ENCODE results near the gene STAG3. TPM values are rescaled to one million over a fixed set of nuclear protein-coding genes. Genes with fewer than 3 reads are reported as not detected.

STAG3 gene
- total and polyA plus RNA-seq, 7 experiments from 2014 or later: 2.4 to 24.6 (median 9.0) TPM

- Mint-ChIP-seq H3K36me3 (peaks cover 0 to 29% (median 15%) of the 10 kb centered on the region in 5 donors), H3K4me1 (peaks cover 53 to 79% (median 68%) of the 10 kb centered on the region in 7 donors), H3K27ac (peak overlapping the region in 4 of 9 donors; percentile 52 to 86 (median 71)), H3K4me3 (peak overlapping the region in 5 of 10 donors; percentile 2 to 90 (median 84)), H3K27me3 (no peaks in the 10 kb centered on the region), H3K9me3 (no peaks in the 10 kb centered on the region)
- no peaks in the 10 kb centered on the region for H3K9me3 ChIP-seq (ENCODE audit: control insufficient read depth in 2 of 3, low read length in 3 of 3)
- H3K4me1 ChIP-seq (ENCODE audit: control insufficient read depth in 2 of 2, insufficient read depth in 2 of 2, low read length in 2 of 2): peaks cover 14 to 41% of the 10 kb centered on the region in 2 donors
- peak overlapping the region; percentile 48 for H3K27ac ChIP-seq (ENCODE audit: low read depth, low read length)
- ChIA-PET POLR2A (interaction anchor here (0.6 to 23.1 kb wide), 4 partner anchors 8 to 67 kb away, joined by 3 to 383 read pairs (median 164); partner anchors contain the start of genes GAL3ST4, GPC2, STAG3 and TRAPPC14), CTCF (interaction anchor here (0.9 to 4.8 kb wide), 3 partner anchors 12 to 35 kb away, joined by 3 to 16 read pairs (median 4); partner anchors contain the start of gene GAL3ST4)
- no peak overlapping the region for H3K4me3 ChIP-seq (ENCODE audit: low read length)
- no peak for ATAC-seq
- DNase-seq: no peak
- H3K27me3 ChIP-seq (ENCODE audit: control insufficient read depth in 2 of 2, insufficient read depth in 2 of 2, low read length in 2 of 2): no peaks in the 10 kb centered on the region
- intact Hi-C loops (cut with micrococcal nuclease): no loop called here
- H3K36me3 ChIP-seq (ENCODE audit: control insufficient read depth in 2 of 3, insufficient read depth in 3 of 3, low read length in 3 of 3): peaks cover 0 to 53% (median 16%) of the 10 kb centered on the region in 3 experiments
Measured at GRCh38 chr7:100154651-100155491, 22.8 kb upstream of the STAG3 start.

- ATAC-seq (no peak), DNase-seq (no peak)
- no peaks in the 10 kb centered on the region for H3K9me3 ChIP-seq (ENCODE audit: control insufficient read depth in 2 of 3, low read length in 3 of 3)
- H3K9me3 Mint-ChIP-seq: no peaks in the 10 kb centered on the region
- H3K27ac ChIP-seq (ENCODE audit: low read depth, low read length): peak overlapping the region; percentile 88
- peaks cover 0 to 24% (median 9%) of the 10 kb centered on the region in 5 donors for H3K36me3 Mint-ChIP-seq
- H3K36me3 ChIP-seq (ENCODE audit: control insufficient read depth in 2 of 3, insufficient read depth in 3 of 3, low read length in 3 of 3): peaks cover 0 to 53% (median 16%) of the 10 kb centered on the region in 3 experiments
- no peaks in the 10 kb centered on the region for H3K27me3 Mint-ChIP-seq
- ChIA-PET CTCF (interaction anchor here (0.9 to 4.8 kb wide), 5 partner anchors 12 to 62 kb away, joined by 3 to 16 read pairs (median 4); partner anchors contain the start of genes GAL3ST4, GPC2 and STAG3), POLR2A (interaction anchor here (1.7 to 23.1 kb wide), 4 partner anchors 5 to 55 kb away, joined by 5 to 383 read pairs (median 326); partner anchors contain the start of genes GAL3ST4, GPC2, LAMTOR4 and STAG3)
- H3K4me1 Mint-ChIP-seq: peaks cover 45 to 79% (median 65%) of the 10 kb centered on the region in 7 donors
- intact Hi-C loops (cut with micrococcal nuclease): no loop called here
- H3K4me3 Mint-ChIP-seq: peak overlapping the region in 9 of 10 donors; percentile 33 to 93 (median 86)
- H3K27me3 ChIP-seq (ENCODE audit: control insufficient read depth in 2 of 2, insufficient read depth in 2 of 2, low read length in 2 of 2): no peaks in the 10 kb centered on the region
- H3K4me1 ChIP-seq (ENCODE audit: control insufficient read depth in 2 of 2, insufficient read depth in 2 of 2, low read length in 2 of 2): peaks cover 7 to 33% of the 10 kb centered on the region in 2 donors
- no peak overlapping the region for H3K4me3 ChIP-seq (ENCODE audit: low read length)
- H3K27ac Mint-ChIP-seq: peak overlapping the region in 8 of 9 donors; percentile 43 to 89 (median 78)
Measured at GRCh38 chr7:100155553-100156317, 22.0 kb upstream of the STAG3 start.

DNA sequence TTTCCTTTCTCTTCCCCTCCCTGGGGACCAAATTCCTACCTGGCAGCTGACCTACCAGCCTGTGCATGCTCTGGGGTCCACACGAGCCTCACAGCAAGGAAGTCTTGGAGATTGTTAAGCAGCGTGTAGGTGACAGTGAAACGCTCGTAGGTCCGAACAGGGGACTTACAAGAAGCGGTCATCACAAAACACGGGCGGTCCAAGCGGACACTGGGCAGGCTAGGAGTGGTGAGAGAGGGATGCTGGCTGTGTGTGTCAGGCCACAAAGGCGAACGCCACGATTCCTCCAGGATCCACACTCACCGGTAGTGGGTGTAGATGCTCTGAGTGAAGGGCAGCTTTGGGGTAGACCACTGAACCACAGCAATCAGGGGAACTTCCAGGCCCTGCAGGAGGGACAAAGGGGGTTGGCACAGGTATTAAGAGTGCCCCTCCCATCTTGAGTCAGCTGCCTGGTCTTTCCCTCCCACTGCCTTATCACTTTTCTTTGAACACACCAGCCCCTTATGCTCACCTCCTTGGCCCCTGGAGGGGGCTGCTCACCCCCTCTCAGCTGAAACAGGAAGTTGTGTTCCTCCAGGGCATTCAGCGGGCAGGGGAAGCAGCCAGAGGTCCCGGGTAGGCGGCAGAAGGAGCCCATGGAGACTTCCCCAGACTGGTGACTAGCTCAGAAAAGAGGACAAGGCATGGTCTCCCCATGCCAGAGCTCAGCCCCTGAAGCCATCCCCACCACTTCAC is 21.2 kb upstream of the STAG3 start:
- H3K36me3 Mint-ChIP-seq: peaks cover 0 to 24% (median 9%) of the 10 kb centered on the region in 5 donors
- no peaks in the 10 kb centered on the region for H3K27me3 ChIP-seq (ENCODE audit: control insufficient read depth in 2 of 2, insufficient read depth in 2 of 2, low read length in 2 of 2)

DNA sequence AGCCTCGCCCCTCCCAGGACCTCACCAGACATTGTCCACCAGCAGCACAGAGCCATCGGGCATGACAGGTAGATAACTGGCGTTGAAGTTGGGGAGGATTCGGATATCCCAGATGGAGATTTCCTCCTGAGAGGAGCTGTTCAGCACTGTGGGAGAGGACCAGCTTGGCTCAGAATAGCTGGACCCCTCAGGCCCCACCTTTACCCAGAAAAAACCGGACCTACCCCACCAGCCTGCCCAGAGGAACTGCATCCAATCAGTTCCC is 20.7 kb upstream of the STAG3 start:
- DNase-seq: no peak
- Histone ChIP-seq H3K27me3 (ENCODE audit: control insufficient read depth in 2 of 2, insufficient read depth in 2 of 2, low read length in 2 of 2) (no peaks in the 10 kb centered on the region), H3K27ac (ENCODE audit: low read depth, low read length) (peak overlapping the region; percentile 88), H3K9me3 (ENCODE audit: control insufficient read depth in 2 of 3, low read length in 3 of 3) (no peaks in the 10 kb centered on the region), H3K4me1 (ENCODE audit: control insufficient read depth in 2 of 2, insufficient read depth in 2 of 2, low read length in 2 of 2) (peaks cover 7 to 32% of the 10 kb centered on the region in 2 donors), H3K36me3 (ENCODE audit: control insufficient read depth in 2 of 3, insufficient read depth in 3 of 3, low read length in 3 of 3) (peaks cover 0 to 48% (median 16%) of the 10 kb centered on the region in 3 experiments), H3K4me3 (ENCODE audit: low read length) (peak overlapping the region; percentile 79)
- no peak for ATAC-seq
- ChIA-PET CTCF (interaction anchor here (1.5 to 4.8 kb wide), 4 partner anchors 9 to 61 kb away, joined by 4 to 16 read pairs (median 6); partner anchors contain the start of genes GAL3ST4, GPC2, LAMTOR4 and STAG3), POLR2A (interaction anchor here (1.0 to 23.1 kb wide), 11 partner anchors 6 to 58 kb away, joined by 3 to 383 read pairs (median 5); partner anchors contain the start of genes GAL3ST4, GPC2, LAMTOR4 and STAG3)
- intact Hi-C loops (cut with micrococcal nuclease): no loop called here
- peak overlapping the region; percentile 83 to 93 (median 87) for H3K4me3 Mint-ChIP-seq
- peaks cover 43 to 82% (median 70%) of the 10 kb centered on the region in 7 donors for H3K4me1 Mint-ChIP-seq
- H3K36me3 Mint-ChIP-seq: peaks cover 0 to 24% (median 9%) of the 10 kb centered on the region in 5 donors
- H3K27me3 Mint-ChIP-seq: no peaks in the 10 kb centered on the region
- no peaks in the 10 kb centered on the region for H3K9me3 Mint-ChIP-seq
- peak overlapping the region; percentile 57 to 92 (median 86) for H3K27ac Mint-ChIP-seq

More for the DNA sequence above, 21.2 kb upstream of the STAG3 start:
- peak overlapping the region; percentile 57 to 92 (median 86) for H3K27ac Mint-ChIP-seq
- DNase-seq (peak in 2 of 9 donors; percentile 19 to 40), ATAC-seq (peak; percentile 38)
- intact Hi-C loops (cut with micrococcal nuclease): no loop called here
- Histone ChIP-seq H3K9me3 (ENCODE audit: control insufficient read depth in 2 of 3, low read length in 3 of 3) (no peaks in the 10 kb centered on the region), H3K4me3 (ENCODE audit: low read length) (no peak overlapping the region), H3K27ac (ENCODE audit: low read depth, low read length) (peak overlapping the region; percentile 88), H3K36me3 (ENCODE audit: control insufficient read depth in 2 of 3, insufficient read depth in 3 of 3, low read length in 3 of 3) (peaks cover 0 to 53% (median 16%) of the 10 kb centered on the region in 3 experiments), H3K4me1 (ENCODE audit: control insufficient read depth in 2 of 2, insufficient read depth in 2 of 2, low read length in 2 of 2) (peaks cover 7 to 33% of the 10 kb centered on the region in 2 donors)
- no peaks in the 10 kb centered on the region for H3K27me3 Mint-ChIP-seq
- peak overlapping the region; percentile 83 to 93 (median 87) for H3K4me3 Mint-ChIP-seq
- POLR2A ChIA-PET: interaction anchor here (1.0 to 23.1 kb wide), 9 partner anchors 6 to 59 kb away, joined by 3 to 383 read pairs (median 7); partner anchors contain the start of genes GAL3ST4, GPC2, LAMTOR4 and STAG3
- no peaks in the 10 kb centered on the region for H3K9me3 Mint-ChIP-seq
- H3K4me1 Mint-ChIP-seq: peaks cover 45 to 82% (median 69%) of the 10 kb centered on the region in 7 donors
- CTCF ChIA-PET: interaction anchor here (1.5 to 4.8 kb wide), 4 partner anchors 8 to 61 kb away, joined by 4 to 16 read pairs (median 6); partner anchors contain the start of genes GAL3ST4, GPC2, LAMTOR4 and STAG3

DNA sequence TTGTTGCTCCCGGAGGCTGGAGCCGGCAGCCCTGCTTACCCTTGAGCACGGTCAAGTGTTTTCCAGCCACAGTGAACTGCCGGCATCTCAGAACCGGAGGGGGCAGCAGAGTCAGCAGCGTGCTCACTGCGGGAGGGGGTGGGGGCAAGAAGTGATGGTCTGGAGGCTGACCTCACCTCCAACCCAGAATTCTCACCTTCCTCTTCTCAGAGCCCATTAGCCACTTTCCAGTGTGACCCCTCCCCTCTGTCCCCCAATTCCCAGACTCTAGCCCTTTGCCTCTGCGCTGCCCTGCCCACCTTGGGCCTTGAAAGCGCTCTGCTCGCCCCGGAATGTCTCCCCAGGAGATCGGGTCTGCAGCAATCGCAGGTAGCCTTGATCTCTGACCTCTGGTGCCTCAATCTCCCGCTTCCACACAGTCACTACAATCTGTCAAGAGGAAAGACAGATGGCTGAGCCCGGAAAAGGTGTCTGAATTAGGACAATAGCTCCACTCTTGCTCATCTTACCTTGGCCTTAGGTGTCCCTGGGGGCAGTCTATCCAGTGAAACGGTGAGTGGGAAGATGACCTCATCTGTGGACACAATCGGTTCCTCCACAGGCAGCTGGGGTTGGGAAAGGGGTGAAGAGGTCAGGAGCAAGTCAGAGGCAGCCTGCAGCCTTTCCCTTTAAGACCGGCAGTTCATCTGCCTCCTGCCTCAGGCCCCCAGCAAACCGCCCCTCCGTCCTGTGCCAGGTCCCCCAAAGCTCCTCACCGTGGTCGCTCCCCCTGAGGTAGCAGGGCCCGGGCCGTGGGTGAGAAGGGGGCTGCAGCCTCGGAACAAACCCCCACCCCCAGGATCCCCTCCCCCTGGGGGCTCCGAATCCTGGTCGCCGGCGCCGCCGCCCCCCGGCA is 20.1 kb upstream of the STAG3 start:
- H3K4me3 ChIP-seq (ENCODE audit: low read length): peak overlapping the region; percentile 79
- H3K27ac Mint-ChIP-seq: peak overlapping the region; percentile 68 to 92 (median 86)
- ATAC-seq (peak; percentile 2), DNase-seq (no peak)
- POLR2A ChIA-PET: interaction anchor here (0.6 to 23.1 kb wide), 13 partner anchors 6 to 169 kb away, joined by 3 to 383 read pairs (median 5); partner anchors contain the start of genes GAL3ST4, GPC2, LAMTOR4 and STAG3
- H3K9me3 ChIP-seq (ENCODE audit: control insufficient read depth in 2 of 3, low read length in 3 of 3): no peaks in the 10 kb centered on the region
- peak overlapping the region; percentile 88 for H3K27ac ChIP-seq (ENCODE audit: low read depth, low read length)
- H3K4me1 ChIP-seq (ENCODE audit: control insufficient read depth in 2 of 2, insufficient read depth in 2 of 2, low read length in 2 of 2): peaks cover 7 to 26% of the 10 kb centered on the region in 2 donors
- H3K9me3 Mint-ChIP-seq: no peaks in the 10 kb centered on the region
- intact Hi-C loops (cut with micrococcal nuclease): loop anchor here (1.0 to 2.0 kb wide), 4 partner anchors 9 to 51 kb away; partner anchors contain the start of genes GPC2 (in 2 of the 2), LAMTOR4 (in 2 of the 2) and STAG3 (in 2 of the 2)
- no peaks in the 10 kb centered on the region for H3K27me3 ChIP-seq (ENCODE audit: control insufficient read depth in 2 of 2, insufficient read depth in 2 of 2, low read length in 2 of 2)
- H3K36me3 ChIP-seq (ENCODE audit: control insufficient read depth in 2 of 3, insufficient read depth in 3 of 3, low read length in 3 of 3): peaks cover 0 to 48% (median 14%) of the 10 kb centered on the region in 3 experiments
- H3K4me3 Mint-ChIP-seq: peak overlapping the region; percentile 83 to 93 (median 87)
- CTCF ChIA-PET: interaction anchor here (0.6 to 4.8 kb wide), 6 partner anchors 9 to 186 kb away, joined by 3 to 16 read pairs (median 4); partner anchors contain the start of genes GAL3ST4, GPC2, LAMTOR4 and STAG3
- H3K36me3 Mint-ChIP-seq: peaks cover 0 to 18% (median 7%) of the 10 kb centered on the region in 5 donors
- H3K4me1 Mint-ChIP-seq: peaks cover 38 to 81% (median 66%) of the 10 kb centered on the region in 7 donors
- H3K27me3 Mint-ChIP-seq: no peaks in the 10 kb centered on the region
